Left lung (tissue), 10 donors: Measurements from ENCODE around the gene AHNAK2. TPM values are rescaled to one million over a fixed set of nuclear protein-coding genes. Genes with fewer than 3 reads are reported as not detected.
"Not testable (repeated sequence)": the region's sequence is repeated elsewhere in the genome, so short reads cannot be mapped to it uniquely, and the experiment has no call there.

Experiments used
- ATAC-seq: fragments of 200-7000 bp; cut with Tn5 transposase; one replicate; pipeline ENCODE4 v1.9.1; 2020; ENCODE audit warnings: moderate library complexity
- DNase-seq, 4 donors: peaks; one replicate each; pipeline ENCODE4 v3.0.0-alpha.2; 2013 to 2020
- H3K27ac ChIP-seq, 2 donors: fragments of 200-600 bp; sonication (generic) in 1 of 2; one replicate each; pipeline versions ENCODE4 v1.5.0 to v1.8.0; 2020 to 2021
- H3K27me3 ChIP-seq, 2 donors: fragments of 200-600 bp; sonication (generic) in 1 of 2; one replicate each; pipeline versions ENCODE4 v1.5.0 to v1.8.0; 2020 to 2021
- H3K36me3 ChIP-seq, 2 donors: fragments of 200-600 bp; sonication (generic) in 1 of 2; one replicate each; pipeline versions ENCODE4 v1.5.0 to v1.8.0; 2020 to 2021
- H3K4me1 ChIP-seq, 2 donors: fragments of 200-600 bp; one replicate each; pipeline ENCODE4 v1.8.0; 2021
- H3K4me3 ChIP-seq, 2 donors: fragments of 200-600 bp; sonication (generic) in 1 of 2; one replicate each; pipeline versions ENCODE4 v1.5.0 to v1.8.0; 2020 to 2021; ENCODE audit warnings: mild to moderate bottlenecking in 1 of 2
- H3K9me3 ChIP-seq, 2 donors: fragments of 200-600 bp; sonication (generic) in 1 of 2; one replicate each; pipeline versions ENCODE4 v1.5.0 to v1.8.0; 2020 to 2021
- CTCF ChIP-seq, 2 donors: fragments of 200-600 bp; sonication (generic) in 1 of 2; IDR thresholded peaks; one replicate each; pipeline versions ENCODE4 v1.5.0 to v1.8.0; 2021; ENCODE audit warnings: antibody characterized with exemption in 2 of 2
- intact Hi-C, 2 donors: fragments of 100-400 bp; cut with DNase I; formaldehyde crosslinking; loops; one replicate each; pipeline versions ENCODE4 v1.11.2 to v1.14.2; 2022
- polyA plus RNA-seq, 6 donors: library from polyadenylated mRNA; unstranded; fragments of 120-200 nt; gene quantifications; one replicate each; pipeline ENCODE4 v1.2.1, GENCODE V29; 2013; ENCODE audit not compliant: insufficient read length in 6 of 6
- total RNA-seq, 2 donors: library from RNA; stranded (reverse); fragmentation: NEBNext Ultra II Directional; extraction: Animal tissue kit (Norgen Biotek cat#: 25700); gene quantifications; one replicate each; pipeline ENCODE4 v1.2.1, GENCODE V29; 2021
- donor health status: DM: no; HTN: yes; CAD: no.
- donor health status: DM: no; HTN: no; CAD: no.

AHNAK2 gene
- total and polyA plus RNA-seq, 8 donors: 1.4 to 22.3 (median 2.5) TPM

GRCh38 chr14:104953896-104954656, 24.1 kb downstream of the AHNAK2 start:
- TF ChIP-seq CTCF (IDR thresholded peaks at IDR 0.05): no peak
- intact Hi-C loops: no loop called here
- Histone ChIP-seq H3K27ac (no peak overlapping the region), H3K4me3 (no peak overlapping the region), H3K4me1 (no peaks in the 10 kb centered on the region), H3K9me3 (no peaks in the 10 kb centered on the region), H3K36me3 (no peaks in the 10 kb centered on the region), H3K27me3 (peaks cover 0 to 5% of the 10 kb centered on the region in 2 donors)
- ATAC-seq (no peak), DNase-seq (peak in 1 of 4 donors; percentile 71)

GRCh38 chr14:104953097-104953496, 25.1 kb downstream of the AHNAK2 start:
- H3K4me3 ChIP-seq: no peak overlapping the region
- DNase-seq: peak in 1 of 4 donors; percentile 50
- no peak for TF ChIP-seq CTCF (IDR thresholded peaks at IDR 0.05)
- H3K36me3 ChIP-seq: no peaks in the 10 kb centered on the region
- H3K27me3 ChIP-seq: peaks cover 0 to 5% of the 10 kb centered on the region in 2 donors
- no peak for ATAC-seq
- no peaks in the 10 kb centered on the region for H3K9me3 ChIP-seq
- H3K27ac ChIP-seq: no peak overlapping the region
- intact Hi-C loops: no loop called here
- no peaks in the 10 kb centered on the region for H3K4me1 ChIP-seq

GRCh38 chr14:104951863-104952657, 26.1 kb downstream of the AHNAK2 start:
- H3K36me3 ChIP-seq, H3K27me3 ChIP-seq, H3K9me3 ChIP-seq, H3K4me3 ChIP-seq, intact Hi-C loops, ATAC-seq, H3K27ac ChIP-seq, H3K4me1 ChIP-seq: not testable (repeated sequence)
- DNase-seq: peak in 1 of 4 donors; percentile 57

DNA sequence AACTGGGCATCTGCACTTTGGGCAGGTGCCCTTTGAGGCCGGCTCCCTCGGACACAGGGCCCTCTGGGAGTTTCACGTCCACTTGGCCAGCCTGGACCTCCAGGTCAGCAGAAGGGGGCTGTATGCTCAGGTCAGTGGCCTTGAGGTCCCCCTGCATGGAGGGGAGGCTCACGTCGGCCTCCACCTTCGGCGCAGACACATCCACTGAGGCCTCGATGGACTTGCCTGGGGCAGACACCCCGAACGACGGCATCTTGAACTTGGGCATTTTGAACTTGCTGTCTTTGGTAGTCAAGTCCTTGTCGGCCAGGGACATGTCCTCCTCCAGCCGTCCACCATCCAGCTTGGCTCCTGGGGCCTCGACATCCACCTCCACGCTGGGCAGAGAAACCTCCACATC, 27.5 kb downstream of the AHNAK2 start:
- H3K27ac ChIP-seq, ATAC-seq, H3K4me3 ChIP-seq, H3K4me1 ChIP-seq, intact Hi-C loops, H3K9me3 ChIP-seq, H3K36me3 ChIP-seq, H3K27me3 ChIP-seq: not testable (repeated sequence)
- DNase-seq: peak in 1 of 4 donors; percentile 55

GRCh38 chr14:104950021-104950420, 28.2 kb downstream of the AHNAK2 start:
- DNase-seq (peak in 1 of 4 donors; percentile 53), ATAC-seq (no peak)

GRCh38 chr14:104949406-104949955, 28.7 kb downstream of the AHNAK2 start:
- H3K27me3 ChIP-seq, H3K36me3 ChIP-seq, H3K9me3 ChIP-seq, H3K4me1 ChIP-seq, H3K4me3 ChIP-seq, intact Hi-C loops, ATAC-seq, H3K27ac ChIP-seq: not testable (repeated sequence)
- DNase-seq: peak in 1 of 4 donors; percentile 65

More at GRCh38 chr14:104950021-104950420, 28.2 kb downstream of the AHNAK2 start:
- no peak for TF ChIP-seq CTCF (IDR thresholded peaks at IDR 0.05)
- H3K27ac ChIP-seq: no peak overlapping the region
- H3K27me3 ChIP-seq: no peaks in the 10 kb centered on the region
- no peak overlapping the region for H3K4me3 ChIP-seq
- intact Hi-C loops: no loop called here
- no peaks in the 10 kb centered on the region for H3K4me1 ChIP-seq
- H3K36me3 ChIP-seq: no peaks in the 10 kb centered on the region
- no peaks in the 10 kb centered on the region for H3K9me3 ChIP-seq
